ENCODE data around the gene EFNA2. TPM values are rescaled to one million over a fixed set of nuclear protein-coding genes. Genes with fewer than 3 reads are reported as not detected.

Gene EFNA2
- total and polyA plus RNA-seq, 2 of the 8 experiments (the other 6 are each of a cell fraction or from before 2014, with no cell fraction given): 4.0 to 7.0 TPM

DNA sequence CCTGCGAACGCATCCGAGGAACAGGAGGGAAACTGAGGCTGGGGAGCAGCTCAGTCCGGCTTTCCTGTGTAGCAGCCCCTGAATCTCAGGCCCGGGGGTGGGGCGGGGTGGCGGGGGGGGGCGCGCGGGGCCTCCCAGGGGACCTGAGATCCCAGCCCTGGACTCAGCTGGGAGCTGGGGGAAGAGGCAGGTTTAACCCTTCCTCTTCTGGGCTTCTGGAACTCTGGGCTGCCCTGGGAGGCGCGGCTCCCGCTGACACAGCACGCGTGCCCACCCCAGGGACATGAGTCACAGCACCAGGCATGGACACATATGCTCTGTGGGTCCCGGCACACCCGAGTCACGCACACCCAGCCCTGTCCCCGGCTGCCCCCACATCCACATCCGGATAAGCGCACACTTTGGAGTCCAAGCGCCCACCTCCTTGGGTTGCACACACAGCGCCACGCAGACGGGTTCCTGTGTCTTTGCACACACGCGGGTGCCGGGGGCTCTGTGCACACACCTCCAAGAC lies 20.0 kb upstream of the EFNA2 start (continued):
- TF ChIP-seq, protein P1, sequence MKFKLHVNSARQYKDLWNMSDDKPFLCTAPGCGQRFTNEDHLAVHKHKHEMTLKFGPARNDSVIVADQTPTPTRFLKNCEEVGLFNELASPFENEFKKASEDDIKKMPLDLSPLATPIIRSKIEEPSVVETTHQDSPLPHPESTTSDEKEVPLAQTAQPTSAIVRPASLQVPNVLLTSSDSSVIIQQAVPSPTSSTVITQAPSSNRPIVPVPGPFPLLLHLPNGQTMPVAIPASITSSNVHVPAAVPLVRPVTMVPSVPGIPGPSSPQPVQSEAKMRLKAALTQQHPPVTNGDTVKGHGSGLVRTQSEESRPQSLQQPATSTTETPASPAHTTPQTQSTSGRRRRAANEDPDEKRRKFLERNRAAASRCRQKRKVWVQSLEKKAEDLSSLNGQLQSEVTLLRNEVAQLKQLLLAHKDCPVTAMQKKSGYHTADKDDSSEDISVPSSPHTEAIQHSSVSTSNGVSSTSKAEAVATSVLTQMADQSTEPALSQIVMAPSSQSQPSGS (IDR thresholded peaks at IDR 0.05; ENCODE audit: low read length): no peak
- TF ChIP-seq TCF12 (IDR thresholded peaks at IDR 0.05; ENCODE audit: low read depth, low read length): no peak
